ENCODE data around the gene RASSF1. TPM values are rescaled to one million over a fixed set of nuclear protein-coding genes. Genes with fewer than 3 reads are reported as not detected.

RASSF1 gene
- total and polyA plus RNA-seq, 2 of the 13 experiments (the other 11 are each of a cell fraction or from before 2014, with no cell fraction given) = 10.2 to 27.5 TPM

DNA sequence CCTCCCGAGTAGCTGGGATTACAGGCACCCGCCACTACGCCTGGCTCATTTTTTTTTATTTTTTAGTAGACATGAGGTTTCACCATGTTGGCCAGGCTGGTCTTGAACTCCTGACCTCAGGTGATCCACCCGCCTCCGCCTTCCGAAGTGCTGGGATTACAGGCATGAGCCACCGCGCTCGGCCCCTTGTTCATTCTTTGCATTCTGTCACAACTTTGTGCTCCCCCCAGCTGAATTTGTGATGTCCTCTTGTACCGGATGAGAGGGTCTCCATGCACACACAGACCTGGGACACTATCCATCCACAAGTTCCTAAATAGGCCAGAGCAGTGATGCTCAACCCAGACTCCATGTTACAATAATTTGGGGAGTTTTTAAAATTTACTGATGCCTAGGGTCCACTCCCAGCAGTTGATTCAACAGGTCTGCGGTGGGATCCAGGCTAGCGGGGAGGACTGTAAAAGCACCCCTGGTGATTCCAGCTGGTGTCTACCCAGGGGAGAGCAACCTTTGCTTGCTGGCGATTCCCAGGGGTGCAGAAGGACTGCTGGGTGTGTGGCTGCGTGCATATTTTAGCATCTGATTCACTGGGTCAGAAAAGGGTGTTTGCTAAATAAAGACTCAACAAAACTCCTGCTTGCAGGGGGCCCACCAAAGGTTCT lies 1.0 kb downstream of the RASSF1 start:
- Histone ChIP-seq H4K20me1 (ENCODE audit: insufficient read depth, low read length) (no peaks in the 10 kb centered on the region; the same call in 1 of the 2 replicates), H2AFZ (ENCODE audit: low read length) (no peak overlapping the region), H3K36me3 (replicated peaks in 1 of 2; ENCODE audit: control insufficient read depth in 1 of 2, insufficient read depth in 2 of 2, low read length in 2 of 2) (0 out of 5 replicates have a peak, but pooled peaks cover 0 to 1% of the 10 kb centered on the region in 2 experiments), H3K9me3 (ENCODE audit: low read length) (no peaks in the 10 kb centered on the region), H3K79me2 (ENCODE audit: insufficient read depth, low read length) (peaks cover 22% of the 10 kb centered on the region), H3K4me3 (replicated peaks in 1 of 3; ENCODE audit: insufficient read depth in 1 of 3, low read depth in 2 of 3, low read length in 3 of 3) (no peak overlapping the region), H3K4me1 (ENCODE audit: insufficient read depth, low read length) (peaks cover 59% of the 10 kb centered on the region), H3K27ac (ENCODE audit: extremely low read length, insufficient read depth, low read length) (no peak overlapping the region), H3K4me2 (ENCODE audit: low read depth, low read length) (no peak overlapping the region), H3K27me3 (ENCODE audit: control insufficient read depth in 1 of 2, insufficient read depth in 2 of 2, low read length in 2 of 2) (peaks cover 1 to 2% of the 10 kb centered on the region in 2 experiments; a peak in 1 of 5 replicates), H3K9ac (ENCODE audit: insufficient read depth, low read depth, low read length) (no peak overlapping the region)
- no TSS peak for BruUV-seq (replicated peaks)
- ATAC-seq (no peak), DNase-seq (ENCODE audit: low spot score) (no peak), FAIRE-seq (no peak)
- intact Hi-C loops (cut with micrococcal nuclease; ENCODE audit: unreplicated experiment) = loop anchor here (10.0 kb wide), 1 partner anchor 205 kb away; no protein-coding TSS in a partner anchor
- 86% methylated on average over 14 of the region's 14 CpGs for WGBS (ENCODE audit: low lambda C conversion rate)
- in situ Hi-C loops (cut with HindIII; ENCODE audit: extremely low pct_ligation_motif_present, low pct_unique_long_range_greater_than_20kb) = loop anchor here (10.0 kb wide), 1 partner anchor 205 kb away; no protein-coding TSS in a partner anchor
- ChIA-PET POLR2A (no interaction called here), CTCF (ENCODE audit: low intra/inter-chr PET ratio, low total read pairs) (no interaction called here)
- TF ChIP-seq PLRG1 (conservative IDR thresholded peaks at IDR 0.05) (no peak), ZFP36L2 (CRISPR knock-in tag; IDR thresholded peaks at IDR 0.05) (no peak), ZNF530 (CRISPR knock-in tag; IDR thresholded peaks at IDR 0.05; ENCODE audit: low read depth) (no peak), SAP130 (CRISPR knock-in tag; IDR thresholded peaks at IDR 0.05; ENCODE audit: low read depth) (no peak), ZNF232 (CRISPR knock-in tag; IDR thresholded peaks at IDR 0.05; ENCODE audit: borderline replicate concordance) (no peak), MIXL1 (CRISPR knock-in tag; IDR thresholded peaks at IDR 0.05) (no peak), ARNT2 (CRISPR knock-in tag; IDR thresholded peaks at IDR 0.05; ENCODE audit: low read depth) (no peak), ZNF367 (CRISPR knock-in tag; IDR thresholded peaks at IDR 0.05; ENCODE audit: borderline replicate concordance) (no peak), NBN (conservative IDR thresholded peaks at IDR 0.05) (no peak)
- TF ChIP-seq, protein P1, sequence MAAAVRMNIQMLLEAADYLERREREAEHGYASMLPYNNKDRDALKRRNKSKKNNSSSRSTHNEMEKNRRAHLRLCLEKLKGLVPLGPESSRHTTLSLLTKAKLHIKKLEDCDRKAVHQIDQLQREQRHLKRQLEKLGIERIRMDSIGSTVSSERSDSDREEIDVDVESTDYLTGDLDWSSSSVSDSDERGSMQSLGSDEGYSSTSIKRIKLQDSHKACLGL (CRISPR knock-in tag; IDR thresholded peaks at IDR 0.05) = no peak
- TF ChIP-seq, protein P2, sequence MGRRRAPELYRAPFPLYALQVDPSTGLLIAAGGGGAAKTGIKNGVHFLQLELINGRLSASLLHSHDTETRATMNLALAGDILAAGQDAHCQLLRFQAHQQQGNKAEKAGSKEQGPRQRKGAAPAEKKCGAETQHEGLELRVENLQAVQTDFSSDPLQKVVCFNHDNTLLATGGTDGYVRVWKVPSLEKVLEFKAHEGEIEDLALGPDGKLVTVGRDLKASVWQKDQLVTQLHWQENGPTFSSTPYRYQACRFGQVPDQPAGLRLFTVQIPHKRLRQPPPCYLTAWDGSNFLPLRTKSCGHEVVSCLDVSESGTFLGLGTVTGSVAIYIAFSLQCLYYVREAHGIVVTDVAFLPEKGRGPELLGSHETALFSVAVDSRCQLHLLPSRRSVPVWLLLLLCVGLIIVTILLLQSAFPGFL (CRISPR knock-in tag; IDR thresholded peaks at IDR 0.05) = no peak
- TF ChIP-seq, protein P3, sequence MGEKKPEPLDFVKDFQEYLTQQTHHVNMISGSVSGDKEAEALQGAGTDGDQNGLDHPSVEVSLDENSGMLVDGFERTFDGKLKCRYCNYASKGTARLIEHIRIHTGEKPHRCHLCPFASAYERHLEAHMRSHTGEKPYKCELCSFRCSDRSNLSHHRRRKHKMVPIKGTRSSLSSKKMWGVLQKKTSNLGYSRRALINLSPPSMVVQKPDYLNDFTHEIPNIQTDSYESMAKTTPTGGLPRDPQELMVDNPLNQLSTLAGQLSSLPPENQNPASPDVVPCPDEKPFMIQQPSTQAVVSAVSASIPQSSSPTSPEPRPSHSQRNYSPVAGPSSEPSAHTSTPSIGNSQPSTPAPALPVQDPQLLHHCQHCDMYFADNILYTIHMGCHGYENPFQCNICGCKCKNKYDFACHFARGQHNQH (CRISPR knock-in tag; IDR thresholded peaks at IDR 0.05) = no peak
- TF ChIP-seq, protein P4, sequence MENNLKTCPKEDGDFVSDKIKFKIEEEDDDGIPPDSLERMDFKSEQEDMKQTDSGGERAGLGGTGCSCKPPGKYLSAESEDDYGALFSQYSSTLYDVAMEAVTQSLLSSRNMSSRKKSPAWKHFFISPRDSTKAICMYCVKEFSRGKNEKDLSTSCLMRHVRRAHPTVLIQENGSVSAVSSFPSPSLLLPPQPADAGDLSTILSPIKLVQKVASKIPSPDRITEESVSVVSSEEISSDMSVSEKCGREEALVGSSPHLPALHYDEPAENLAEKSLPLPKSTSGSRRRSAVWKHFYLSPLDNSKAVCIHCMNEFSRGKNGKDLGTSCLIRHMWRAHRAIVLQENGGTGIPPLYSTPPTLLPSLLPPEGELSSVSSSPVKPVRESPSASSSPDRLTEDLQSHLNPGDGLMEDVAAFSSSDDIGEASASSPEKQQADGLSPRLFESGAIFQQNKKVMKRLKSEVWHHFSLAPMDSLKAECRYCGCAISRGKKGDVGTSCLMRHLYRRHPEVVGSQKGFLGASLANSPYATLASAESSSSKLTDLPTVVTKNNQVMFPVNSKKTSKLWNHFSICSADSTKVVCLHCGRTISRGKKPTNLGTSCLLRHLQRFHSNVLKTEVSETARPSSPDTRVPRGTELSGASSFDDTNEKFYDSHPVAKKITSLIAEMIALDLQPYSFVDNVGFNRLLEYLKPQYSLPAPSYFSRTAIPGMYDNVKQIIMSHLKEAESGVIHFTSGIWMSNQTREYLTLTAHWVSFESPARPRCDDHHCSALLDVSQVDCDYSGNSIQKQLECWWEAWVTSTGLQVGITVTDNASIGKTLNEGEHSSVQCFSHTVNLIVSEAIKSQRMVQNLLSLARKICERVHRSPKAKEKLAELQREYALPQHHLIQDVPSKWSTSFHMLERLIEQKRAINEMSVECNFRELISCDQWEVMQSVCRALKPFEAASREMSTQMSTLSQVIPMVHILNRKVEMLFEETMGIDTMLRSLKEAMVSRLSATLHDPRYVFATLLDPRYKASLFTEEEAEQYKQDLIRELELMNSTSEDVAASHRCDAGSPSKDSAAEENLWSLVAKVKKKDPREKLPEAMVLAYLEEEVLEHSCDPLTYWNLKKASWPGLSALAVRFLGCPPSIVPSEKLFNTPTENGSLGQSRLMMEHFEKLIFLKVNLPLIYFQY (CRISPR knock-in tag; IDR thresholded peaks at IDR 0.05; ENCODE audit: borderline replicate concordance) = no peak
- TF ChIP-seq, protein P5, sequence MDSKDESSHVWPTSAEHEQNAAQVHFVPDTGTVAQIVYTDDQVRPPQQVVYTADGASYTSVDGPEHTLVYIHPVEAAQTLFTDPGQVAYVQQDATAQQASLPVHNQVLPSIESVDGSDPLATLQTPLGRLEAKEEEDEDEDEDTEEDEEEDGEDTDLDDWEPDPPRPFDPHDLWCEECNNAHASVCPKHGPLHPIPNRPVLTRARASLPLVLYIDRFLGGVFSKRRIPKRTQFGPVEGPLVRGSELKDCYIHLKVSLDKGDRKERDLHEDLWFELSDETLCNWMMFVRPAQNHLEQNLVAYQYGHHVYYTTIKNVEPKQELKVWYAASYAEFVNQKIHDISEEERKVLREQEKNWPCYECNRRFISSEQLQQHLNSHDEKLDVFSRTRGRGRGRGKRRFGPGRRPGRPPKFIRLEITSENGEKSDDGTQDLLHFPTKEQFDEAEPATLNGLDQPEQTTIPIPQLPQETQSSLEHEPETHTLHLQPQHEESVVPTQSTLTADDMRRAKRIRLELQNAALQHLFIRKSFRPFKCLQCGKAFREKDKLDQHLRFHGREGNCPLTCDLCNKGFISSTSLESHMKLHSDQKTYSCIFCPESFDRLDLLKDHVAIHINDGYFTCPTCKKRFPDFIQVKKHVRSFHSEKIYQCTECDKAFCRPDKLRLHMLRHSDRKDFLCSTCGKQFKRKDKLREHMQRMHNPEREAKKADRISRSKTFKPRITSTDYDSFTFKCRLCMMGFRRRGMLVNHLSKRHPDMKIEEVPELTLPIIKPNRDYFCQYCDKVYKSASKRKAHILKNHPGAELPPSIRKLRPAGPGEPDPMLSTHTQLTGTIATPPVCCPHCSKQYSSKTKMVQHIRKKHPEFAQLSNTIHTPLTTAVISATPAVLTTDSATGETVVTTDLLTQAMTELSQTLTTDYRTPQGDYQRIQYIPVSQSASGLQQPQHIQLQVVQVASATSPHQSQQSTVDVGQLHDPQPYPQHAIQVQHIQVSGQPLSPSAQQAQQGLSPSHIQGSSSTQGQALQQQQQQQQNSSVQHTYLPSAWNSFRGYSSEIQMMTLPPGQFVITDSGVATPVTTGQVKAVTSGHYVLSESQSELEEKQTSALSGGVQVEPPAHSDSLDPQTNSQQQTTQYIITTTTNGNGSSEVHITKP (CRISPR knock-in tag; IDR thresholded peaks at IDR 0.05; ENCODE audit: low read depth) = no peak
